ENCODE measurements around the gene PLET1. TPM values are rescaled to one million over a fixed set of nuclear protein-coding genes. Genes with fewer than 3 reads are reported as not detected.
"Not testable (repeated sequence)": the region's sequence is repeated elsewhere in the genome, so short reads cannot be mapped to it uniquely, and the experiment has no call there.

The PLET1 gene
- total RNA-seq, 6 donors from 2014 or later, result not detected

DNA sequence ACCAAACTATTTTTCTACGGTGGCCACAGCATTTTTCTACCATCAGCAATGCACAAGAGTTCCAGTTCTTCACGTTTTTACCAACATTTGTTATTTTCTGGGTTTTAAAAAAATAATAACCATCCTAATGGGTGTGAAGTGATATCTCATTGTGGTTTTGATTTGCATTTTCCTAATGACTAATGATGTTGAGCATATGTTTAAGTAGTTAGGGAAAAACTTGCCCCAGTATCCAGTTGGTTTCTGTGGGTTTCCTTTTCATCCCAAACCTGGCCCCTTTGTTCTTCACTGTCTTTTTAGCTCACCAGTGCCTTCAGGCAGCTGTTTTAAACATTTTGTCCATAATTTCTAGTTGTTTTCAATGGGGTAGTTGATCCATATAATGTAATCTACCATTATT lies 49.1 kb downstream of the PLET1 start:
- ATAC-seq (ENCODE audit: low FRiP score in 2 of 2), result no peak
- no peaks in the 10 kb centered on the region for H3K27me3 ChIP-seq
- H3K27ac ChIP-seq, result no peak overlapping the region
- 50 to 52% methylated on average over 2 of the region's 2 CpGs for WGBS, 2 donors
- no peaks in the 10 kb centered on the region for H3K9me3 ChIP-seq
- no peaks in the 10 kb centered on the region for H3K36me3 ChIP-seq
- no peak for DNase-seq
- TF ChIP-seq CTCF (IDR thresholded peaks at IDR 0.05) (no peak), POLR2AphosphoS5 (IDR thresholded peaks at IDR 0.05) (no peak), POLR2A (IDR thresholded peaks at IDR 0.05) (no peak), EP300 (IDR thresholded peaks at IDR 0.05) (no peak)
- no peak overlapping the region for H3K4me3 ChIP-seq
- no peaks in the 10 kb centered on the region for H3K4me1 ChIP-seq

DNA sequence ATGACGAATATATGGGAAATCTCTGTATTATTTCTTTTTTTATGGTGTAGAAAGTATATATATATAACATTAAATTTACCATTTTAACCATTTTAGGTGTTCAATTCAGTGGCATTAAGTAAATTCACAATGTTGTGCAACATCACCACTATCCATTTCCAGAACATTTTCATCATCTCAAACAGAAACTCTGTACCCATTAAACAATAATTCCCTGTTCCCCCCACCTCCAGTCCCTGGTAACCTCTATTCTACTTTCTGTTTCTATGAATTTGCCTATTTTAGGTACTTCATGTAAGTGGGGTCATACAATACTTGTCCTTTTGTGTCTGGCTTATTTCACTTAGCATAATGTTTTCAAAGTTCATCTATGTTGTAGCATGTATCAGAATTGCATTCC lies 49.8 kb downstream of the PLET1 start:
- TF ChIP-seq EP300 (IDR thresholded peaks at IDR 0.05) (no peak), POLR2AphosphoS5 (IDR thresholded peaks at IDR 0.05) (no peak), POLR2A (IDR thresholded peaks at IDR 0.05) (no peak), CTCF (IDR thresholded peaks at IDR 0.05) (no peak)
- no peaks in the 10 kb centered on the region for H3K36me3 ChIP-seq
- DNase-seq, result no peak
- no peaks in the 10 kb centered on the region for H3K9me3 ChIP-seq
- H3K4me3 ChIP-seq, result no peak overlapping the region
- ATAC-seq (ENCODE audit: low FRiP score in 2 of 2), result no peak
- no peak overlapping the region for H3K27ac ChIP-seq
- no peaks in the 10 kb centered on the region for H3K27me3 ChIP-seq
- WGBS, 2 donors, result 63 to 74% methylated on average over 1 of the region's 1 CpG
- no peaks in the 10 kb centered on the region for H3K4me1 ChIP-seq

DNA sequence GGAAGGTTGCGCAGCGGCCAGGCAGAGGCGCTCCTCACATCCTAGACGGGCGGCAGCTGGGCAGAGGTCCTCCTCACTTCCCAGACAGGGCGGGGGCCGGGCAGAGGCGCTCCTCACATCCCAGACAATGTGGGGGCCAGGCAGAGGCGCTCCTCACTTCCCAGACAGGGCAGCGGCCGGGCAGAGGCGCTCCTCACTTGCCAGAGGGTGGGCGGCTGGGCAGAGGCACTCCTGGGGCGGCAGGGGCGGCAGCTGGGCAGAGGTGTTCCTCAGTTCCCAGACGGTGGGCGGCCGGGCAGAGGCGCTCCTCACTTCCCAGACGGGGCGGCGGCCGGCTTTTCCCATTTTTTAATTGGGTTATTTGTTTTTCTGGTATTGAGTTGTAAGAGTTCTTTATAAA lies 54.6 kb downstream of the PLET1 start:
- H3K27ac ChIP-seq, result no peak overlapping the region
- DNase-seq (peak in 1 of 2 donors; percentile 82), ATAC-seq (ENCODE audit: low FRiP score in 2 of 2) (no peak)
- TF ChIP-seq EP300 (IDR thresholded peaks at IDR 0.05) (no peak), CTCF (IDR thresholded peaks at IDR 0.05) (no peak), POLR2A (IDR thresholded peaks at IDR 0.05) (no peak), POLR2AphosphoS5 (IDR thresholded peaks at IDR 0.05) (no peak)
- 87 to 95% methylated on average over 14 to 23 of the region's 23 CpGs for WGBS, 2 donors
- H3K4me3 ChIP-seq, result no peak overlapping the region
- H3K27me3 ChIP-seq, result no peaks in the 10 kb centered on the region
- no peaks in the 10 kb centered on the region for H3K9me3 ChIP-seq
- H3K4me1 ChIP-seq, result no peaks in the 10 kb centered on the region
- H3K36me3 ChIP-seq, result no peaks in the 10 kb centered on the region

- H3K9me3 ChIP-seq, result no peaks in the 10 kb centered on the region
- ATAC-seq (ENCODE audit: low FRiP score in 2 of 2), result no peak
- no peaks in the 10 kb centered on the region for H3K36me3 ChIP-seq
- TF ChIP-seq EP300 (IDR thresholded peaks at IDR 0.05) (no peak), POLR2AphosphoS5 (IDR thresholded peaks at IDR 0.05) (no peak), CTCF (IDR thresholded peaks at IDR 0.05) (no peak), POLR2A (IDR thresholded peaks at IDR 0.05) (no peak)
- no peak overlapping the region for H3K4me3 ChIP-seq
- H3K4me1 ChIP-seq, result no peaks in the 10 kb centered on the region
- WGBS, 2 donors, result 24 to 25% methylated on average over 2 of the region's 2 CpGs
- no peaks in the 10 kb centered on the region for H3K27me3 ChIP-seq
- no peak overlapping the region for H3K27ac ChIP-seq
- DNase-seq, result no peak
Observed at GRCh38 chr11:112200252-112200651, 60.4 kb downstream of the PLET1 start.

- H3K9me3 ChIP-seq; H3K27ac ChIP-seq; DNase-seq; H3K4me1 ChIP-seq; ATAC-seq (ENCODE audit: low FRiP score in 2 of 2); H3K4me3 ChIP-seq; H3K27me3 ChIP-seq; H3K36me3 ChIP-seq: not testable (repeated sequence)
- 82% methylated on average over 4 of the region's 4 CpGs for WGBS, 2 donors
Observed at GRCh38 chr11:112199101-112199500, 61.6 kb downstream of the PLET1 start.

Small RNA genes within 50 kb of the gene (small RNA-seq; reads per million reads assigned to genes)
- 0 reads per million in 4 donors for gene MRPS36P4

Other genes starting within 250 kb of the PLET1 start
- gene DLAT, start 235.5 kb downstream of the PLET1 start, total RNA-seq, result 10 to 100 TPM; 12.6 to 37.7 (median 27.2) TPM
- gene PIH1D2, start 186.8 kb downstream of the PLET1 start, total RNA-seq, result 10 to 100 TPM in 1 of 6 donors, 1 to 10 TPM in 5; 1.2 to 24.1 (median 4.0) TPM
- gene NKAPD1, start 186.6 kb downstream of the PLET1 start, total RNA-seq, result 10 to 100 TPM in 5 of 6 donors, 1 to 10 TPM in 1; 8.3 to 24.5 (median 14.9) TPM
- 10 to 100 TPM; 10.8 to 50.7 (median 31.3) TPM for gene TIMM8B, start 174.1 kb downstream of the PLET1 start, total RNA-seq
- 100 to 1,000 TPM in 1 of 6 donors, 10 to 100 TPM in 5; 27.5 to 107 (median 78.8) TPM for gene SDHD, start 174.0 kb downstream of the PLET1 start, total RNA-seq
- gene IL18, start 96.8 kb downstream of the PLET1 start, total RNA-seq, result 10 to 100 TPM; 37.1 to 75.4 (median 46.8) TPM
- gene TEX12, start 93.5 kb downstream of the PLET1 start, total RNA-seq, result under 1 TPM in 2 of 6 donors, not detected in 4; 0.37 to 0.89 TPM
- gene BCO2, start 85.3 kb downstream of the PLET1 start, total RNA-seq, result 10 to 100 TPM in 2 of 6 donors, 1 to 10 TPM in 4; 2.1 to 18.2 (median 8.4) TPM
- gene PTS, start 34.4 kb downstream of the PLET1 start, total RNA-seq, result 10 to 100 TPM; 15.0 to 26.5 (median 21.2) TPM